Stimulated activated CD4-positive, alpha-beta T cell treated with anti-CD3 and anti-CD28 coated beads, Interleukin-1b, Interleukin-23, amount 100 ng/mL, for 24 hours (primary cell): ENCODE data around the gene OR51D1.

Source experiments
- DNase-seq, 4 experiments: peaks; one replicate each; pipeline ENCODE4 v3.0.0-alpha.2; 2020; ENCODE audit warnings: low read depth in 4 of 4, low spot score in 1 of 4

The OR51D1 gene

DNA sequence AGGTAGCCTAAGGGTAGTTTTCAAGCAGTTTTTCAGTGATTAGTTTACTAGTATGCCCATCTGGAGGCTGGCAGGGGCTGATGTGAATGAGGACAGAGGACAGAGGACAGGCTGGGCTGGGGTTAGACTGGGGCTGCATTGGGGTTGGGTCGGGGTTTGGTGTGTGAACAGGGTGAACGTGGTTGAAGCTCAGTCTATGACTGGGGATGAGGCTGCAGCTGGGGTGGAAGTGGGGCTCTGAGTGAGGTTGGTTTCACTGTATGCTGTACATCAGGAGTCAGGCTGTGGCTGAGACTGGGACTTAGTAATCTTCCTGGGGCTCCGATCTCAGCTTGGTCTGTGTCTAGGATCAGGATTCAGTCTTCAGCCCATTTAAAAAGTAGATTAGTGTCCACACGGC is 7.0 kb downstream of the OR51D1 start:
- no peak for DNase-seq

DNA sequence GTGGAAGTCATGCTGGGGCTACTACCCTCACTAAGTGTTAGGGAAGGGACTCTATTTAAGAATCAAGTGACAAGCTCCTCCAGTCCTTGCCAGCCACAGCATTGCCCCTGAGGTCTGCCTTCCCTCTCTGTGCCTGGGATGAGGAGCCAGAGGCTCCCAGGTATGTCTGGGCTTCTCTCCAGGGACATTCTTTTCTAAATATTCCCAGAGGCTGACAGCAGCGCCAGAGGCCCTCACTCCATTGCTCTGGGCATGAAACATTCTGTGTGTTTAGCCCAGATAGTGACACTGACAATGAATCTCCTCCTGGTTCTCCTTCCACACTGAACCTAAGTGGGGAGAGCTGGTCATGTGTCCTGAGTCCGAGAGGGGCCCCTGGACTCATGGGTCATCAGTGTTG is 8.7 kb downstream of the OR51D1 start:
- no peak for DNase-seq

DNA sequence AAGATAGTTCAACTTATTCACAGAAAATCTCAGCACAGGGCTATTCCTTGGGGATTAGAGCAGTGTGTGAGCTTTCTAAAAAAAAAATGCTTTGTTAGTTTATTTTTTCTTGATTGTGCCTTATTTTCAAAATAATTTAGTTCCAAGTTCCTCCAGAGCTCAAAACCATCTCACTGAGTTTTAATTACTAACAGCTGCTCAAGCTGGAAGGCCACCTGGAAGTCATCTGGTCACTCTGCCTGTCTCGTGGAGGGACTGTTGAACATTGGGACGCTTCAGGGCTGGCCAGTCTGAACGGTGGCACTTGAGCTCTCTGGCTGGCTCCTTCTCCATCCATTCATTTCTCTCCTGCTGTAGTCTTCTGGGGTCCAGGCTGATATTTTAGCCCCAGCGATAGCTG is 10.5 kb downstream of the OR51D1 start:
- DNase-seq: no peak

DNA sequence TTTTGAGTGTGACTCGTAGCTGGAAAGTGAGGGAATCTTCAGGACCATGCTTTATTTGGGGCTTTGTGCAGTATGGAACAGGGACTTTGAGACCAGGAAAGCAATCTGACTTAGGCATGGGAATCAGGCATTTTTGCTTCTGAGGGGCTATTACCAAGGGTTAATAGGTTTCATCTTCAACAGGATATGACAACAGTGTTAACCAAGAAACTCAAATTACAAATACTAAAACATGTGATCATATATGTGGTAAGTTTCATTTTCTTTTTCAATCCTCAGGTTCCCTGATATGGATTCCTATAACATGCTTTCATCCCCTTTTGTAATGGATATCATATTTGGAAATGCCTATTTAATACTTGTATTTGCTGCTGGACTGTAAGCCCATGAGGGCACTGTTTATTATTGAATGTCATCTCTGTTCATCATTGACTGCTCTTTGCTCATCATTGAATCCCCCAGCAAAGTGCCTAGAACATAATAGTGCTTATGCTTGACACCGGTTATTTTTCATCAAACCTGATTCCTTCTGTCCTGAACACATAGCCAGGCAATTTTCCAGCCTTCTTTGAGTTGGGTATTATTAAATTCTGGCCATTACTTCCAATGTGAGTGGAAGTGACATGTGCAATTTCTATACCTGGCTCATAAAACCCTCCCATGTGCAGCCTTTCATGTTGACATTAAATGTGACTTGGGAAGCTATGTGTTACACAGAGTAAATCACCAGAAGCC is 17.5 kb downstream of the OR51D1 start:
- DNase-seq: no peak

DNA sequence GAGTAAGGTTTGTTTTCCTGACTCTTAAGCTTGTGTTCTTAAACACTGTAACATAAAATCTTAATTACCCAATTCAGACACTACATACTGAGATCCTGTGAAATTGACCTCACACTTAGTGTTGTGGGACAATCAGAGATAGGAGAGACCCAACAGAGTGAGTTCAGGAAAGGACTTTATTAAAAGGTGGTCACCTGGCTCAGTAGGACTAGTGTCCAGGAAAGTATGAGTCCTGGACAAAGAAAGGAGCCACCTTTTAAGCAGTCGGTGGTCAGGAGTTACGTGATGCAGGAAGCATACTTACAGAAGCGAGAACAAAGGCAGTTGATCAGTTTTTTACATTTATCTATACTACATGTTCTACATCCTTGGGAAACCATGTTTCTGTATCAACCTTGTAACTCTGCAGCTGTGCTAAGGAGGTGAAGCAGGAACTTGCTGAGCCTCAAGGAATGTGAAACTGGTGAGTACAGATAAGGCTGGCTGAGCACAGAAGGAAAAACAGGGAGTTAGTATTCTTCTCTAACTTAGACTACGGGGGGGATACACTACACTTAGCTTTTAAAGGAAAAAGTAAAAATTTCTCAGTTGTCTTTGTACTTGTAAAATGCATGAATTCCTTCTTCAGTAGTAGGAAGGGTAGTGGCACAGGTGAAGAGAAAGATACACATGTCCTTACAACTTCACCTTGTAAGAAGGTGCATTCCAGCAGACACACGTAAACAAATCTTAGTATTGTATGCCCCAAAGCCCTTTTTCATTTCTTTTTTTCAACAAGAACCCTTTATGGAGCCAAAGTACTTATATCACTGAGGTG is 21.6 kb downstream of the OR51D1 start:
- no peak for DNase-seq

DNA sequence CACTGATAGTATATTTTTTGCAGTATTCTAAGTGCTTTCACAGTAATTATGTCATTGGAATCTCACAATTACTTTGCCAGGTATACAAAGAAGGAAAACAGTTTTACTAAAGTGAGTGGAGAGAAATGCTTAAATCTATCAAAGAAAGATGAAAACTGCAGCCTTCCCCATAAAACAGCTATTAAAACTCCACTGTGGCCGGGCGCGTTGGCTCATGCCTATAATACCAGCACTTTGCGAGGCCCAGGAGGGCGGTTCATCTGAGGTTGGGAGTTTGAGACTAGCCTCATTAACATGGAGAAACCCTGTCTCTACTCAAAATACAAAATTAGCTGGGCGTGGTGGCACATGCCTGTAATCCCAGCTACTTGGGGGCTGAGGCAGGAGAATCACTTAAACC is 25.6 kb downstream of the OR51D1 start:
- no peak for DNase-seq

DNA sequence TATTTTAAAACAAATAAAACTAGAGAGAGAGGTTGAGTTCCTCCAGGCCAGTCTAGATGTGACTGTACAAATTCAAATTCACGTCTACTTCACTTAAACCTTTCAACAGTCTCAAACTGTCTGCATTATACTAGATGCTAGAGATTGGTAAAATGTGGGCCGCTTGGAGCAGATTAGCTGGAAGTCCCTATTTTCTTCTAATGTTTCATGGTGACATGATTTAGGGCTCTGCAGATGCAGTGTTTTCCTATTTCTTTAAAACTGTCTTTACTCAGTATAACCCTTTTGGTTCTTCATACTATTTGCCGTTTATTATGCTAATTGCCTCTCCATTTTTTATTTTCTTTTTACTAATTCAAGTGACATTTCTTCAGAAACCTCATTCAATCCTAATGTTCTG is 26.9 kb downstream of the OR51D1 start:
- DNase-seq: no peak

DNA sequence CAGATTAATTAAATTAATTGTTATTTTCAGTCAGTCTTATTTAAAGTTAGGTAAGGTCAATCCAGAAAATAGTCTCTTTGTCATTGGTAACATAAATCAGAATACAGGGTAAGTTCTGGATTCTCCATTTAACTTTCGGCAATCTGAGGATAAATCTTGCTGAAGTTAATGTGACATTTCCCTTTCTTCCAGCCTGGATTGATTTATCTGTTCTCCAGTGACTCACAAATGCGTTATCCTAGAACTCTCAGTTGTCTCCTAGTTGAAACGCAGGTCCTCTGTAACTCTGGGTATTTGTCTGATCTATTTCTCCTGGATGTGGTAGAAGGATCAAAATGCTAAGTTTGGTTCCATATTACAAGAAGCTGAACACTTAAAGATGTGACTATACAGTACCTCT is 27.5 kb downstream of the OR51D1 start:
- no peak for DNase-seq

DNA sequence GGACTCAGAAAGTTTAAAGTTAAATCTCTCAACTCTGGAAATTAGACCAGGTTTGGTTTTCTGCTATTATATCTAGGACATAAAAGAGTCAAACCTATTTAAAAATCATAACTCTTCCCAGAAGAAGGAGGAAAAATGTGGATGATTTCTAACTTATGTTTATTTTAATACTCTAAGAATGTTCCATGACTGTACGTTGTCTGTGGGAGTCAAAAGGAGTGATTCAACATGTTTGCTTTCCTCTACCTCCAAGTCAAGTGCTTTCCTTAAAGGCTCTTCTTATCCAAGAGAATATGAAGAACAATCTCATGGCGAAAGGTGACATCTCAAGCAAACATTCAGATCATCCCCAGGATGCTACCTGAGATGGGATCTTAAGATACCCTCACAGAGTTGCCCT is 28.1 kb downstream of the OR51D1 start:
- no peak for DNase-seq

DNA sequence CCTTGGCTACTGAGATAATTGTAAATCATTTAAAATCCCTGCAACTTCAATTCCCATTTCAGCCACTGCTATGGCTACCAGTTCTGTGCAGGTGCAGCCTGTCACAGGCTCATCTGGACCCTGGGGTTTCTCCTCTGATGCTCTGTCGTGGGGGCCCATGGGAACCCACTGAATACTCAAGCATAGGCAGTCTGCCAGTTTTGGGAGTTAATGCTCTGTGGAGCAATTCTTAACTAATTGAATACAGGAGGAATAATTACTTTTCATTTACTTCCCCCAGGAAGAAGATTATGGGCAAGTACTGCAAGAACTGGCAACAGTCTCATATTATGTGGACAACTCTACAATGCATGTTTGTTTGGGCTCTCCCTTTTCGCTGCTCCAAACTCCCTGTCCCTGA is 34.5 kb downstream of the OR51D1 start:
- DNase-seq: no peak

DNA sequence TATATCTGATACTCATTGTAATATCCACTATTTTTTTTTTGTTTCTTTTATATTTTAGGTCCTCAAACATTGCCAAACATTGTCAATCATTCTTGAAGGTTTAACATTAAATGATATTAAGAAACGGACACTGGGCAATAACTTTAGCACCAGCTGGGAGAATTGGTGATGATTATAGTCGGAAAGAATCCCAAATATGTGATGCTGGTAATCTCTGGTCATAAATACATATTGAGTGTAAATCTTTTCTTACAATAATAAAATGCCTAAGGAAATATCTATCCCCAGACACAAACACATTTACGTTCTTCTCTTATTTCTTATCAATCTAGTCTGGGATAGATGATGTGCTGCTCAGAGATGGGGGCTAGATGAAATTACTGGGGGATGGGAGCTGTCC is 35.2 kb downstream of the OR51D1 start:
- no peak for DNase-seq

DNA sequence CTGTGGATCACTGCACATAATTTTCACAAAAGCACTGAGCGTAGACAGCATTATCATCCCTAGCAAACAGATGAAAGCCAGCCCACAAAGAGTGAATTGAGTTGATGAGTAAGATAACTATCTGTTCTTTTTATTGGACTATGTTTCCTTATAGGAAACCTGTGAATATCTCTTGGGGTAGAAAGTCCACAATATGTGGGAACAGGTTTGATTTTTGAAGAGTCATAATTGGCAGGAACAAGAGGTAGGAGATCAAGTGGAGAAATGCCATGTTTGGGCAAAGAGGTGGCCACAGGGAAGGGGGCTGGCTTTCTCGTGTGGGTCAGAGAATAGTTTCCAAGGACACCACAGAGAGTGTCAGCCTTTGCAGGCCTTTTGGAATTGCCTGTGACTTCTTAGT is 36.5 kb downstream of the OR51D1 start:
- DNase-seq: no peak

DNA sequence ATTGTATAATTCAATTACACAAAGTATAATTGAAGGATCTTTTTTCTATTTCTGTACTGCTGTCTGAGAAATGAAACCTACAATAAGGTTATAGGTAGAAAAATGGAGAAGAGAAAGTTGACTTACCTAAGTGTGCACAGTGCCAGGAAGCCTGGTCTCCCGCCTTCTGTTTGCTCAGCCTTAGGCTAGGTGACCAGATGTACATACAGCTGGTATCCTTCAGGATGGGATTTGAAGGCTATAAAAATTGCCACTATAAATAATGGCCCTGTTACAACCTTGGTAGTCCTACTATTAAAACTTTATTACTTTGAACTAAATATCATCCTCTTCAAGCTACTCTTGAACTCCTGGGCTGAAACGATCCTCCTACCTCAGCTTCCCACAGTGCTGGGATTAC is 40.7 kb downstream of the OR51D1 start:
- DNase-seq: no peak

DNA sequence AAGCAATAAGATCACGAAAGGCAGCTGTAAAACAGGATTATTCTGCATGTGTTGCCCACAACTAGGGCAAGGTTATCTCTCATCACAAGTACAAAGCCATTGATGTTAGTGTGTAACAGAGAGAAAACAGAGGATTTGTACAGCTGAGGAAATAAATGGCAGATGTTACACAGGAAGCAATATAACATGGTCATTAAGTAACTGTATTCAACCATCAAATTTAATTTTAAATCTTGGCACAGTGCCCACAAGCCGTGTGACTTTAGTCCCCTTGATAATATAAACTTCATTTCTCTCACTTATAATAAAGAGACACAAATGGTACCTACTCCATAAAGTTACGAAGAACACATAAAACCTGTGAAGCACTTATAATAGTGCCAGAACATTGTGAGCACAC is 43.1 kb downstream of the OR51D1 start:
- DNase-seq: no peak

DNA sequence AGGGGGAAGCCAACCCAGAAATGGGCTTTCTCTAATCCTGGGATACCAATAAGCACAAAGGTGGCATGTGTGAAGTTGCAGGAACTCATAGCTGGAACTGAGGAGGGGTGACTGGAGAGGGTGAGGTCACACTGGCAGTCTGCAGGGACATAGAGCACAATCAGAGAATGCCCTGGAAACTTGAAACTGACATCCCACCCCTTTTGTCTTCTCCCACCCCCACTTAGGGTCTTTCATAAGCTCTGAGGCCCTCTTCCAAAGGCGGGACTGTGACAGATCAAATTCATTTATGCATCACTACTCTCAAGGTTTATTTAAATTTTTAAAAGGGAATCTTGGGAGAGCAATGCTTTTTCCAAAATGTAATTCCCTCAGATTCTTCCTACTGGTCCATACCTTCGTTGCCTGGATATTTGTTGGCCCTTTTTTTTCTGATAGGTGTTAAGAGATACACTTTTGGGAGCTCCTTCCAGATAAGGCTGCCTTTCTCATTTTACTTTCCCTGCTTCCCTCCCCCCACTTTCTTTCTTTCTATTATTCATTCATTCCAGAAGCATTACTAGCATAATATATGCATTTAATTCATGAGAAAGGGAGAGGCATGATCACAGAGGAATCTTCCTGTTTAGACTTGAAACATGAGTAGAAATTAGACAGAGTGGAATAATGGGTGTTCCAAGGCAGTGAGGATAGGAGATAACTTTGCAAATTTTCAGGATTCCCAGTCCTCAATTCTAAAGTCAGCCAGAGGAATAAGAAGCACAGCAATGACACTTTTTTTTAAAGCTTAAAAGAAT is 45.5 kb downstream of the OR51D1 start:
- no peak for DNase-seq

DNA sequence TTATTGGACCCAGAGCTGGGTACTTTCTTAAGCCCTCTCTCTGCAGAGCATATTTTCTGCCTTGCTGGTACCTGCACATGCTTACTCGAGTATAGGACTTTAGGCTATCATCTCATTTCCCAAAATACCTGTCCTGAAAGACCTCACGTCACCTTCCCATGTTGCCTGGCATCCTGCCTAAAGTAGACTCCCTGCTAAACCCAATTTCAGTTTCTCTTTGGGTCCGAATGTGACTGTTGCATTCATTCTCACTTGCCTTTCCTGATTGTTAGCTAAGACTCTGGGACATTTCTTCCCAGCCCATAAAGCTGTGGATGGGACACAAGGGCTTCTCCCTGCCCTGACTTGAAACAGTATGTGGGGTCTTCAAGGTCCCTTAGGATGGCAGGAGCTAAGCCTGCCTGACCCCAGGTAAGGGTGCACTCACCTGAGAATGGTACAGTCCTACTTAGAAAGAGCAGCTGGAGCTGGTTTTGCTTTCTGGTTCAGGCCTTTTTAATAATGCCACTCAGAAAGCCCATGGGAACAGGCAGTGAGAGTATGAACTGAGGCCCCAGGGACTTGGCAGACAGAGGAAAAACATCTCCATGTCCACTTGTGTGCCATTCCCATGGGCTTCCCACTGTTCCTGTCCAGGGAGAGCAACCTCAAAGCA is 47.5 kb downstream of the OR51D1 start:
- no peak for DNase-seq
